Smooth muscle cell (in vitro differentiated cells): ENCODE results near the gene ABI3BP. TPM values are rescaled to one million over a fixed set of nuclear protein-coding genes. Genes with fewer than 3 reads are reported as not detected.

Experiments
- DNase-seq: peaks from one replicate; lab custom pipeline; 2025; ENCODE audit not compliant: unreplicated experiment; lab: John Stamatoyannopoulos, UW
- H2AFZ ChIP-seq: fragments of 200-600 bp; sonication (generic); 2 replicates; pipeline ENCODE4 v1.6.0; 2016; ENCODE audit warnings: antibody characterized with exemption, low read depth, mild to moderate bottlenecking
- H3F3A ChIP-seq: fragments of 200-600 bp; sonication (generic); 2 replicates; pipeline ENCODE4 v1.6.0; 2017; ENCODE audit warnings: antibody characterized with exemption, low read depth
- H3K27ac ChIP-seq: fragments of 200-600 bp; sonication (generic); 2 replicates; pipeline ENCODE4 v1.5.1; 2016; ENCODE audit warnings: low read depth, mild to moderate bottlenecking
- H3K27me3 ChIP-seq: fragments of 200-600 bp; sonication (generic); 2 replicates; pipeline ENCODE4 v1.6.1; 2016; ENCODE audit warnings: low read depth, mild to moderate bottlenecking
- H3K36me3 ChIP-seq: fragments of 200-600 bp; sonication (generic); 2 replicates; pipeline ENCODE4 v1.5.1; 2016; ENCODE audit warnings: low read depth
- H3K4me1 ChIP-seq: fragments of 200-600 bp; sonication (generic); 2 replicates; pipeline ENCODE4 v1.5.1; 2016; ENCODE audit warnings: low read depth
- H3K4me2 ChIP-seq: fragments of 200-600 bp; sonication (generic); 2 replicates; pipeline ENCODE4 v1.6.0; 2016; ENCODE audit warnings: mild to moderate bottlenecking
- H3K4me3 ChIP-seq: fragments of 200-600 bp; sonication (generic); 2 replicates; pipeline ENCODE4 v1.5.1; 2016; ENCODE audit warnings: mild to moderate bottlenecking
- H3K79me2 ChIP-seq: fragments of 200-600 bp; sonication (generic); 2 replicates; pipeline ENCODE4 v1.6.0; 2016; ENCODE audit warnings: low read depth, mild to moderate bottlenecking
- H3K9ac ChIP-seq: fragments of 200-600 bp; sonication (generic); 2 replicates; pipeline ENCODE4 v1.6.0; 2016; ENCODE audit warnings: low read depth
- H3K9me3 ChIP-seq: fragments of 200-600 bp; sonication (generic); replicated peaks from 2 replicates; pipeline ENCODE4 v1.5.1; 2016; ENCODE audit warnings: low read depth
- H4K20me1 ChIP-seq: fragments of 200-600 bp; sonication (generic); 2 replicates; pipeline ENCODE4 v1.6.0; 2016; ENCODE audit warnings: low read depth
- CTCF ChIP-seq: fragments of 200-600 bp; sonication (generic); IDR thresholded peaks from 2 replicates; pipeline ENCODE4 v1.5.1; 2017; ENCODE audit warnings: borderline replicate concordance, mild to moderate bottlenecking, antibody characterized with exemption; ENCODE audit not compliant: insufficient read depth, poor library complexity, severe bottlenecking
- WGBS: methylation state at CpG from one replicate; pipeline ENCODE4 v1.1.7; 2016; ENCODE audit warnings: low lambda C conversion rate; 5-methylcytosine and 5-hydroxymethylcytosine counted together
- polyA plus RNA-seq: library from polyadenylated mRNA; unstranded; fragments of >200 nt; fragmentation: Nextera tagmentation; extraction: Ambion mirVana; gene quantifications from 2 replicates; pipeline ENCODE4 v1.2.1, GENCODE V29; 2016
- total RNA-seq: library from RNA; depleted of rRNA; stranded (reverse); fragments of >200 nt; gene quantifications from 2 replicates; pipeline ENCODE4 v1.2.3, GENCODE V29; 2014

The ABI3BP gene
- total and polyA plus RNA-seq, 2 experiments from 2014 or later: 0.47 to 0.58 TPM

DNA sequence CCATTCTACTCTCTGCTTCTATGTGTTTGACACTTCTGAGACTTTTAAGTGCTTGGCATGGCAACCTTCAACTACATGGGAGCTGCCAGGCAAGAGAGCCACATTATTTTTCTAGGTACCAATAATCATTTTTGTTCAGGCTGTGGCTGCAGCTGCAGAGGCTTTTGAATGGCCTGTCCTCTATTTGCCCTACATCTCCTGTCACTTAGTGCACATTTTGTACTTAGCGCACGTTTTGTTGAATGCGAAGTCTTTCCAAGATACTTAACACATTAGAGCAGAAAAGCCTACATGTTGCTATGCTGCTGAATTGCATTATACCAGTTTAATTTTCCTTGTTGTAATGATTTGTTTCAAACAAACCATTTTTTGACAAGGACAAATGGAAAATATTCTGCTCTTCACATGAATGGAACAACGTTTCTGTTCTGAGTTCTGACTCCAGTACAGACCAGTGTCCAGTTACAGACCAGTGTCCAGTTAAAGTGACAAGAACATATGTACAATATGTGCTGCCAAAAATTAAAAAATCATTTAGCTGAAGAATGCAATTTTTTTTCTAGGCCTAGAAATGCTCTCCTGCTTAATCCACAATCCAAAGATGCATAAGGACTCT, 113.9 kb downstream of the ABI3BP start:
- no peaks in the 10 kb centered on the region for H3K27me3 ChIP-seq
- no peak overlapping the region for H3K4me2 ChIP-seq
- no peaks in the 10 kb centered on the region for H3K79me2 ChIP-seq
- no peak overlapping the region for H3K27ac ChIP-seq
- no peaks in the 10 kb centered on the region for H3F3A ChIP-seq
- H4K20me1 ChIP-seq: no peaks in the 10 kb centered on the region
- H2AFZ ChIP-seq: no peak overlapping the region
- no peak overlapping the region for H3K9ac ChIP-seq
- no peak overlapping the region for H3K4me3 ChIP-seq
- no peaks in the 10 kb centered on the region for H3K4me1 ChIP-seq
- WGBS: 72% methylated on average over 4 of the region's 4 CpGs
- DNase-seq: no peak
- H3K9me3 ChIP-seq: no peaks in the 10 kb centered on the region
- no peaks in the 10 kb centered on the region for H3K36me3 ChIP-seq
- TF ChIP-seq CTCF: no peak

DNA sequence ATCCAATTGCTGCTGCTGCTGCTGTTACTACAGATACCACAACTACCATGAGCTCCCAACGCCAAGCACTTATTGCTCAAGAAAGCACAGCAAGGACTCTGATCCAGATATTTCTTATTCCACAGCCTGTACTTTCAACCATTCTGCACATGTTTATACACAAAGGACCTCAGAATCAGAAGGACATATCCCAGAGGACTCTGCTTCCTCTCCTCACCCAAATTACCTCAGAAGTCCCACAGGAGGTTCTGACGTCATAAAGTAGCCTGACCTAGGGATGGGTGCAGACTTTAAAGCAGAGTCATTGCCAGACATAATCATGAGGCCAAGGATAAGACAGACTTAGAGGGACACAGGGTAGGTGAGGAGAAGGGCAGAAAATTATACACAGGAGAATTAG, 115.9 kb downstream of the ABI3BP start:
- no peaks in the 10 kb centered on the region for H4K20me1 ChIP-seq
- H2AFZ ChIP-seq: no peak overlapping the region
- no peak overlapping the region for H3K4me3 ChIP-seq
- 89% methylated on average over 2 of the region's 2 CpGs for WGBS
- DNase-seq: no peak
- no peaks in the 10 kb centered on the region for H3K4me1 ChIP-seq
- no peaks in the 10 kb centered on the region for H3K9me3 ChIP-seq
- TF ChIP-seq CTCF: no peak
- H3F3A ChIP-seq: no peaks in the 10 kb centered on the region
- no peak overlapping the region for H3K4me2 ChIP-seq
- no peaks in the 10 kb centered on the region for H3K79me2 ChIP-seq
- H3K27me3 ChIP-seq: no peaks in the 10 kb centered on the region
- H3K27ac ChIP-seq: no peak overlapping the region
- H3K36me3 ChIP-seq: no peaks in the 10 kb centered on the region
- H3K9ac ChIP-seq: no peak overlapping the region

DNA sequence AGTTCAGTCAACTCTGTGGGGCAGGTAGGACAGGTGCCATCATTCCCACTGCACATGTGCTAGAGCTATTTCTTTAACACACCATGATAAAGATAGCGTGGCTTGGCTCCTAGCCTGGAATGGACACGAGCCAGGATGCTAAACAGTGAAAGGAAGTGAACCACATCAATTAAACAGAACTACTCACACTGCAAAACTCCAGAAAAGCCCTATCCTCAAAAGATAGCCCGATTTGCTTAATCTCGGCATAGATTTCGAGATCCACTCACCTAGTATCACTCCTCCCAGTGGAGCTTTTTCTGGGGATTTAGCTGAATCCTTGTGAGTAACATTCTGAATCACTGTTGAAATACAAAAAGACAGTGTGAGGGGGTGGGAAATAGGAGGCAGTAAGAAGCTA, 118.0 kb downstream of the ABI3BP start:
- Histone ChIP-seq H3F3A (no peaks in the 10 kb centered on the region), H4K20me1 (no peaks in the 10 kb centered on the region), H3K4me1 (no peaks in the 10 kb centered on the region), H3K4me3 (no peak overlapping the region), H3K27me3 (no peaks in the 10 kb centered on the region), H2AFZ (no peak overlapping the region), H3K9ac (no peak overlapping the region), H3K79me2 (no peaks in the 10 kb centered on the region), H3K4me2 (no peak overlapping the region), H3K36me3 (no peaks in the 10 kb centered on the region), H3K9me3 (no peaks in the 10 kb centered on the region), H3K27ac (no peak overlapping the region)
- no peak for DNase-seq
- TF ChIP-seq CTCF: no peak
- 60% methylated on average over 5 of the region's 5 CpGs for WGBS

DNA sequence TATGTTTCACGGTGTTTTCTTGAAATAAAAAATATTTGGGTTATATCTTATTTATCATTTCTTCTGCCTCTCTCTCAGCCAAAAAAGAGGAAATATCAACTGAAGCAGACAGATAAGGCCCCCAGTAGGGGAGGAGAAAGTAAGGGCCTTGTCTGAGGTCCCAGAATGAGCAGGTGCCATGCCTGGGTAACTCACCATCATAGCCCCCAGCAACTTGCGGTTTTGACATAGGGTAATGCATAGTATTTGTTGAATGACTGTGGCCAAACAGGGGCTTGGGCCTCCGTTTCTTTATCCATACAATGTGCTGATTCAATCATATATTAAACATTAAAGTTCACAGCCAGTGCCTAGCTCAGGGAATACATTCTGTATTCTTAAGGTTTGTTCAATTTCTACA, 119.6 kb downstream of the ABI3BP start:
- H3K4me2 ChIP-seq: no peak overlapping the region
- TF ChIP-seq CTCF: no peak
- no peaks in the 10 kb centered on the region for H3K4me1 ChIP-seq
- H3K9me3 ChIP-seq: no peaks in the 10 kb centered on the region
- no peak overlapping the region for H2AFZ ChIP-seq
- H3K27ac ChIP-seq: no peak overlapping the region
- DNase-seq: no peak
- H3F3A ChIP-seq: no peaks in the 10 kb centered on the region
- no peaks in the 10 kb centered on the region for H3K79me2 ChIP-seq
- no peaks in the 10 kb centered on the region for H3K36me3 ChIP-seq
- H3K27me3 ChIP-seq: no peaks in the 10 kb centered on the region
- WGBS: 91% methylated on average over 3 of the region's 3 CpGs
- no peak overlapping the region for H3K9ac ChIP-seq
- H4K20me1 ChIP-seq: no peaks in the 10 kb centered on the region
- H3K4me3 ChIP-seq: no peak overlapping the region
